ENCODE results near the gene SHB.

GRCh38 chr9:38061326-38061977, 7.6 kb downstream of the SHB start:
- TF ChIP-seq SIN3A (IDR thresholded peaks at IDR 0.05; ENCODE audit: borderline replicate concordance, insufficient read depth, low read length) (no peak), REST (IDR thresholded peaks at IDR 0.05; ENCODE audit: insufficient read depth in 1 of 2, low read depth in 2 of 2, low read length in 2 of 2) (no peak)
